ENCODE measurements around the gene BMP7.

BMP7 gene

GRCh38 chr20:57165427-57166004 is 100.9 kb downstream of the BMP7 start:
- ATAC-seq = no peak
- TF ChIP-seq RARB (CRISPR knock-in tag; IDR thresholded peaks at IDR 0.05) (no peak), CREB5 (CRISPR knock-in tag; IDR thresholded peaks at IDR 0.05; ENCODE audit: low read depth) (no peak), TOX (CRISPR knock-in tag; IDR thresholded peaks at IDR 0.05; ENCODE audit: borderline replicate concordance) (no peak), ZC3H10 (CRISPR knock-in tag; IDR thresholded peaks at IDR 0.05) (no peak), PPARA (CRISPR knock-in tag; IDR thresholded peaks at IDR 0.05; ENCODE audit: borderline replicate concordance) (no peak), SNAI2 (CRISPR knock-in tag; IDR thresholded peaks at IDR 0.05) (no peak), ZFP30 (CRISPR knock-in tag; IDR thresholded peaks at IDR 0.05) (no peak), ZNF70 (CRISPR knock-in tag; IDR thresholded peaks at IDR 0.05) (no peak), TSHZ2 (CRISPR knock-in tag; IDR thresholded peaks at IDR 0.05) (no peak), OSR1 (CRISPR knock-in tag; IDR thresholded peaks at IDR 0.05) (no peak), BACH2 (CRISPR knock-in tag; IDR thresholded peaks at IDR 0.05; ENCODE audit: borderline replicate concordance) (no peak), POU6F1 (CRISPR knock-in tag; IDR thresholded peaks at IDR 0.05; ENCODE audit: borderline replicate concordance, low read depth) (no peak), PATZ1 (CRISPR knock-in tag; IDR thresholded peaks at IDR 0.05; ENCODE audit: borderline replicate concordance) (no peak), CSRNP3 (CRISPR knock-in tag; IDR thresholded peaks at IDR 0.05) (no peak), CSDC2 (CRISPR knock-in tag; IDR thresholded peaks at IDR 0.05) (no peak)

- no peak for ATAC-seq
- TF ChIP-seq TSHZ2 (CRISPR knock-in tag; IDR thresholded peaks at IDR 0.05) (no peak), GLIS3 (CRISPR knock-in tag; IDR thresholded peaks at IDR 0.05) (no peak), ZNF70 (CRISPR knock-in tag; IDR thresholded peaks at IDR 0.05) (no peak), ISL1 (CRISPR knock-in tag; IDR thresholded peaks at IDR 0.05) (no peak), CREB5 (CRISPR knock-in tag; IDR thresholded peaks at IDR 0.05; ENCODE audit: low read depth) (no peak), RARB (CRISPR knock-in tag; IDR thresholded peaks at IDR 0.05) (no peak), CSDC2 (CRISPR knock-in tag; IDR thresholded peaks at IDR 0.05) (no peak), BACH2 (CRISPR knock-in tag; IDR thresholded peaks at IDR 0.05; ENCODE audit: borderline replicate concordance) (no peak), ZC3H10 (CRISPR knock-in tag; IDR thresholded peaks at IDR 0.05) (no peak), PPARA (CRISPR knock-in tag; IDR thresholded peaks at IDR 0.05; ENCODE audit: borderline replicate concordance) (no peak), ZNF8 (CRISPR knock-in tag; IDR thresholded peaks at IDR 0.05) (no peak), ZNF565 (CRISPR knock-in tag; conservative IDR thresholded peaks at IDR 0.05; ENCODE audit: low read depth) (no peak), TOX (CRISPR knock-in tag; IDR thresholded peaks at IDR 0.05; ENCODE audit: borderline replicate concordance) (no peak)
Measured at GRCh38 chr20:57164872-57165271, 101.6 kb downstream of the BMP7 start.
